GM23338 (cell line): ENCODE data around the gene DGKE. TPM values are rescaled to one million over a fixed set of nuclear protein-coding genes. Genes with fewer than 3 reads are reported as not detected.

Source experiments
- CREB1 ChIP-seq: fragments of 250-450 bp; sonication (Bioruptor Pico); IDR thresholded peaks from 2 replicates; pipeline ENCODE4 v1.5.0; 2020; ENCODE audit warnings: low read depth, mild to moderate bottlenecking, moderate library complexity
- EZH2 ChIP-seq: fragments of 200-600 bp; sonication (generic); IDR thresholded peaks from one replicate; pipeline ENCODE4 v1.8.0; 2017; ENCODE audit warnings: antibody characterized with exemption, mild to moderate bottlenecking, low read depth; ENCODE audit not compliant: unreplicated experiment
- EZH2phosphoT487 ChIP-seq: fragments of 200-600 bp; sonication (generic); IDR thresholded peaks from one replicate; pipeline ENCODE4 v1.8.1; 2018; ENCODE audit warnings: antibody characterized with exemption; ENCODE audit not compliant: unreplicated experiment
- NANOG ChIP-seq: IDR thresholded peaks from 2 replicates; pipeline ENCODE4 v1.6.1; 2016; ENCODE audit warnings: antibody characterized with exemption, borderline replicate concordance
- POLR2AphosphoS5 ChIP-seq: IDR thresholded peaks from 2 replicates; pipeline ENCODE4 v1.6.1; 2016; ENCODE audit warnings: antibody characterized with exemption, low read depth
- STAT1 ChIP-seq: IDR thresholded peaks from one replicate; pipeline ENCODE4 v1.6.1; 2016; ENCODE audit warnings: antibody characterized with exemption; ENCODE audit not compliant: unreplicated experiment
- ZNF114 ChIP-seq: fragments of 250-450 bp; sonication (Bioruptor Pico); IDR thresholded peaks from 2 replicates; pipeline ENCODE4 v1.5.0; 2020; ENCODE audit warnings: mild to moderate bottlenecking, moderate library complexity
- ZNF331 ChIP-seq: fragments of 250-450 bp; sonication (Bioruptor Pico); IDR thresholded peaks from 2 replicates; pipeline ENCODE4 v1.5.0; 2020; ENCODE audit warnings: low read depth, mild to moderate bottlenecking, moderate library complexity
- polyA plus RNA-seq: library from polyadenylated mRNA; unstranded; fragments of >200 nt; fragmentation: Nextera tagmentation; extraction: Ambion mirVana; gene quantifications from 2 replicates; pipeline ENCODE4 v1.2.1, GENCODE V29; 2016
- total RNA-seq: library from RNA; depleted of rRNA; stranded (reverse); fragments of >200 nt; shearing (Covaris generic); gene quantifications from 2 replicates; pipeline ENCODE4 v1.2.3, GENCODE V29; 2014
- TF ChIP-seq, protein P1 (sequence below): fragments of 250-450 bp; sonication (Bioruptor Pico); IDR thresholded peaks from 2 replicates; pipeline ENCODE4 v1.5.0; 2020; ENCODE audit warnings: mild to moderate bottlenecking, moderate library complexity
- TF ChIP-seq, protein P2 (sequence below), 2 experiments: fragments of 200-600 bp in 1 of 2; sonication (generic) in 1 of 2; conservative IDR thresholded peaks; 2 replicates each; pipeline versions ENCODE4 v1.5.1 to v1.6.1; 2016 to 2017; ENCODE audit warnings: antibody characterized with exemption in 2 of 2, low read depth in 2 of 2, mild to moderate bottlenecking in 2 of 2, moderate library complexity in 1 of 2

The DGKE gene
- total and polyA plus RNA-seq, 2 experiments from 2014 or later: 3.9 to 10.1 TPM

DNA sequence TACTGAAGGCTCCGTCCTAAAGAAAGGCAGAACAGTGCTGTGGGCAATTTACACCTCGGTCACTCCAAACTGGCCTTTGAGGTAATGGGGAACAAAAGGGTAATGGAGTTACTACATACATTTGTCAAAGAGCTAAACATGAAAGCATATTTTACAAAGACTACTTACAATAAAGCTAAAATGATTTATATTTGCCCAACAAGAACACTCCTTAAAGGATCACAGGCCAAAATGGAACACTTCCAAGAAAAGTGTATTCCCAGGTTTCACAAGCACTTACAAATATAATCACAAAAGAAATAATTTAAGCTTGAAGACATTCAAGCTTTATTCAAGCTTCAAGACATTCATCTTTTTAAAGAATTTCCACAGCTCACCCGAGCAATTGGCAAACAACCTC, 29.5 kb upstream of the DGKE start (continued):
- TF ChIP-seq, protein P1, sequence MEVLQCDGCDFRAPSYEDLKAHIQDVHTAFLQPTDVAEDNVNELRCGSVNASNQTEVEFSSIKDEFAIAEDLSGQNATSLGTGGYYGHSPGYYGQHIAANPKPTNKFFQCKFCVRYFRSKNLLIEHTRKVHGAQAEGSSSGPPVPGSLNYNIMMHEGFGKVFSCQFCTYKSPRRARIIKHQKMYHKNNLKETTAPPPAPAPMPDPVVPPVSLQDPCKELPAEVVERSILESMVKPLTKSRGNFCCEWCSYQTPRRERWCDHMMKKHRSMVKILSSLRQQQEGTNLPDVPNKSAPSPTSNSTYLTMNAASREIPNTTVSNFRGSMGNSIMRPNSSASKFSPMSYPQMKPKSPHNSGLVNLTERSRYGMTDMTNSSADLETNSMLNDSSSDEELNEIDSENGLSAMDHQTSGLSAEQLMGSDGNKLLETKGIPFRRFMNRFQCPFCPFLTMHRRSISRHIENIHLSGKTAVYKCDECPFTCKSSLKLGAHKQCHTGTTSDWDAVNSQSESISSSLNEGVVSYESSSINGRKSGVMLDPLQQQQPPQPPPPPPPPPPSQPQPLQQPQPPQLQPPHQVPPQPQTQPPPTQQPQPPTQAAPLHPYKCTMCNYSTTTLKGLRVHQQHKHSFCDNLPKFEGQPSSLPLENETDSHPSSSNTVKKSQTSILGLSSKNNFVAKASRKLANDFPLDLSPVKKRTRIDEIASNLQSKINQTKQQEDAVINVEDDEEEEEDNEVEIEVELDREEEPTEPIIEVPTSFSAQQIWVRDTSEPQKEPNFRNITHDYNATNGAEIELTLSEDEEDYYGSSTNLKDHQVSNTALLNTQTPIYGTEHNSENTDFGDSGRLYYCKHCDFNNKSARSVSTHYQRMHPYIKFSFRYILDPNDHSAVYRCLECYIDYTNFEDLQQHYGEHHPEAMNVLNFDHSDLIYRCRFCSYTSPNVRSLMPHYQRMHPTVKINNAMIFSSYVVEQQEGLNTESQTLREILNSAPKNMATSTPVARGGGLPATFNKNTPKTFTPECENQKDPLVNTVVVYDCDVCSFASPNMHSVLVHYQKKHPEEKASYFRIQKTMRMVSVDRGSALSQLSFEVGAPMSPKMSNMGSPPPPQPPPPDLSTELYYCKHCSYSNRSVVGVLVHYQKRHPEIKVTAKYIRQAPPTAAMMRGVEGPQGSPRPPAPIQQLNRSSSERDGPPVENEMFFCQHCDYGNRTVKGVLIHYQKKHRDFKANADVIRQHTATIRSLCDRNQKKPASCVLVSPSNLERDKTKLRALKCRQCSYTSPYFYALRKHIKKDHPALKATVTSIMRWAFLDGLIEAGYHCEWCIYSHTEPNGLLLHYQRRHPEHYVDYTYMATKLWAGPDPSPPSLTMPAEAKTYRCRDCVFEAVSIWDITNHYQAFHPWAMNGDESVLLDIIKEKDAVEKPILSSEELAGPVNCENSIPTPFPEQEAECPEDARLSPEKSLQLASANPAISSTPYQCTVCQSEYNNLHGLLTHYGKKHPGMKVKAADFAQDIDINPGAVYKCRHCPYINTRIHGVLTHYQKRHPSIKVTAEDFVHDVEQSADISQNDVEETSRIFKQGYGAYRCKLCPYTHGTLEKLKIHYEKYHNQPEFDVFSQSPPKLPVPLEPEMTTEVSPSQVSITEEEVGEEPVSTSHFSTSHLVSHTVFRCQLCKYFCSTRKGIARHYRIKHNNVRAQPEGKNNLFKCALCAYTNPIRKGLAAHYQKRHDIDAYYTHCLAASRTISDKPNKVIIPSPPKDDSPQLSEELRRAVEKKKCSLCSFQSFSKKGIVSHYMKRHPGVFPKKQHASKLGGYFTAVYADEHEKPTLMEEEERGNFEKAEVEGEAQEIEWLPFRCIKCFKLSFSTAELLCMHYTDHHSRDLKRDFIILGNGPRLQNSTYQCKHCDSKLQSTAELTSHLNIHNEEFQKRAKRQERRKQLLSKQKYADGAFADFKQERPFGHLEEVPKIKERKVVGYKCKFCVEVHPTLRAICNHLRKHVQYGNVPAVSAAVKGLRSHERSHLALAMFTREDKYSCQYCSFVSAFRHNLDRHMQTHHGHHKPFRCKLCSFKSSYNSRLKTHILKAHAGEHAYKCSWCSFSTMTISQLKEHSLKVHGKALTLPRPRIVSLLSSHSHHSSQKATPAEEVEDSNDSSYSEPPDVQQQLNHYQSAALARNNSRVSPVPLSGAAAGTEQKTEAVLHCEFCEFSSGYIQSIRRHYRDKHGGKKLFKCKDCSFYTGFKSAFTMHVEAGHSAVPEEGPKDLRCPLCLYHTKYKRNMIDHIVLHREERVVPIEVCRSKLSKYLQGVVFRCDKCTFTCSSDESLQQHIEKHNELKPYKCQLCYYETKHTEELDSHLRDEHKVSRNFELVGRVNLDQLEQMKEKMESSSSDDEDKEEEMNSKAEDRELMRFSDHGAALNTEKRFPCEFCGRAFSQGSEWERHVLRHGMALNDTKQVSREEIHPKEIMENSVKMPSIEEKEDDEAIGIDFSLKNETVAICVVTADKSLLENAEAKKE (CRISPR knock-in tag): no peak
- TF ChIP-seq ZNF331 (no peak), ZNF114 (CRISPR knock-in tag) (no peak), EZH2phosphoT487 (no peak), POLR2AphosphoS5 (no peak), EZH2 (no peak), STAT1 (no peak), CREB1 (CRISPR knock-in tag) (no peak), NANOG (no peak)
- TF ChIP-seq, protein P2, sequence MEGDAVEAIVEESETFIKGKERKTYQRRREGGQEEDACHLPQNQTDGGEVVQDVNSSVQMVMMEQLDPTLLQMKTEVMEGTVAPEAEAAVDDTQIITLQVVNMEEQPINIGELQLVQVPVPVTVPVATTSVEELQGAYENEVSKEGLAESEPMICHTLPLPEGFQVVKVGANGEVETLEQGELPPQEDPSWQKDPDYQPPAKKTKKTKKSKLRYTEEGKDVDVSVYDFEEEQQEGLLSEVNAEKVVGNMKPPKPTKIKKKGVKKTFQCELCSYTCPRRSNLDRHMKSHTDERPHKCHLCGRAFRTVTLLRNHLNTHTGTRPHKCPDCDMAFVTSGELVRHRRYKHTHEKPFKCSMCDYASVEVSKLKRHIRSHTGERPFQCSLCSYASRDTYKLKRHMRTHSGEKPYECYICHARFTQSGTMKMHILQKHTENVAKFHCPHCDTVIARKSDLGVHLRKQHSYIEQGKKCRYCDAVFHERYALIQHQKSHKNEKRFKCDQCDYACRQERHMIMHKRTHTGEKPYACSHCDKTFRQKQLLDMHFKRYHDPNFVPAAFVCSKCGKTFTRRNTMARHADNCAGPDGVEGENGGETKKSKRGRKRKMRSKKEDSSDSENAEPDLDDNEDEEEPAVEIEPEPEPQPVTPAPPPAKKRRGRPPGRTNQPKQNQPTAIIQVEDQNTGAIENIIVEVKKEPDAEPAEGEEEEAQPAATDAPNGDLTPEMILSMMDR (conservative IDR thresholded peaks at IDR 0.05; ENCODE audit: low read depth in 2 of 2): no peak
